GM12878 (cell line): ENCODE measurements around the gene TUBD1. TPM values are rescaled to one million over a fixed set of nuclear protein-coding genes. Genes with fewer than 3 reads are reported as not detected.
"Not testable (repeated sequence)": the region's sequence is repeated elsewhere in the genome, so short reads cannot be mapped to it uniquely, and the experiment has no call there.

Experiments
- ATAC-seq: fragments of 200-7000 bp; cut with Tn5 transposase; 3 replicates; pipeline ENCODE4 v1.9.1; 2020; ENCODE audit warnings: mild to moderate bottlenecking, moderate library complexity
- BruUV-seq: library from RNA; stranded (reverse); fragments of 400-500 nt; replicated peaks from 2 replicates; lab custom pipeline; 2021; lab: Mats Ljungman, UMichigan
- CTCF ChIA-PET: fragments of 300-600 bp; sonication (Branson Sonifier 250); formaldehyde crosslinking; extraction: SDS; loops from one replicate; lab custom pipeline; 2021; ENCODE audit warnings: inconsistent platforms; lab: Yijun Ruan, JAX
- POLR2A ChIA-PET: fragments of 350-600 bp; formaldehyde crosslinking; extraction: SDS; loops from one replicate; lab custom pipeline; 2021; ENCODE audit warnings: inconsistent platforms; lab: Charles Lee
- RAD21 ChIA-PET: fragments of 300-600 bp; sonication (Branson Sonifier 250); formaldehyde crosslinking; loops from one replicate; lab custom pipeline; 2023; ENCODE audit warnings: antibody characterized with exemption; ENCODE audit not compliant: unreplicated experiment; lab: Charles Lee
- SMC1A ChIA-PET: fragments of 300-600 bp; sonication (Branson Sonifier 250); formaldehyde crosslinking; loops from one replicate; lab custom pipeline; 2023; ENCODE audit not compliant: unreplicated experiment, uncharacterized antibody; lab: Charles Lee
- DNase-seq: peaks from one replicate; pipeline ENCODE4 v3.0.0-alpha.2; 2011; ENCODE audit warnings: low read depth, low spot score
- FAIRE-seq: peaks from 3 replicates; lab custom pipeline; 2011; peaks lifted over from hg19 to GRCh38; lab: Jason Lieb, UNC
- H2AFZ ChIP-seq: 2 replicates; pipeline ENCODE4 v1.6.0; 2011; ENCODE audit warnings: low read depth, low read length, control low read depth; ENCODE audit not compliant: control insufficient read depth
- H3K27ac ChIP-seq: 2 replicates; pipeline ENCODE4 v1.5.1; 2011; ENCODE audit warnings: control low read depth; ENCODE audit not compliant: control insufficient read depth, insufficient read depth
- H3K27me3 ChIP-seq, 2 experiments: replicated peaks in 1 of 2; 2 replicates each; pipeline versions ENCODE4 v1.6.0 to v1.6.1; 2011; ENCODE audit warnings: low read length in 1 of 2; ENCODE audit not compliant: control insufficient read depth in 2 of 2, insufficient read depth in 2 of 2
- H3K36me3 ChIP-seq, 2 experiments: 2 replicates each; pipeline ENCODE4 v1.5.1; 2011; ENCODE audit warnings: low read length in 1 of 2; ENCODE audit not compliant: control insufficient read depth in 2 of 2, insufficient read depth in 2 of 2
- H3K4me1 ChIP-seq: 2 replicates; pipeline ENCODE4 v1.6.1; 2011; ENCODE audit warnings: mild to moderate bottlenecking, low read length, moderate library complexity, mixed read lengths; ENCODE audit not compliant: control insufficient read depth, insufficient read depth
- H3K4me2 ChIP-seq: 2 replicates; pipeline ENCODE4 v1.6.0; 2011; ENCODE audit warnings: control low read depth; ENCODE audit not compliant: control insufficient read depth, insufficient read depth
- H3K4me3 ChIP-seq: fragments of 200-600 bp; sonication (generic); 2 replicates; pipeline ENCODE4 v1.5.1; 2016
- H3K79me2 ChIP-seq: 2 replicates; pipeline ENCODE4 v1.6.0; 2011; ENCODE audit warnings: low read length; ENCODE audit not compliant: control insufficient read depth, insufficient read depth
- H3K9ac ChIP-seq: 2 replicates; pipeline ENCODE4 v1.8.0; 2011; ENCODE audit warnings: low read length, control low read depth, mixed read lengths; ENCODE audit not compliant: control insufficient read depth, insufficient read depth
- H3K9me3 ChIP-seq: replicated peaks from 3 replicates; pipeline ENCODE4 v1.5.1; 2011; ENCODE audit warnings: mild to moderate bottlenecking, low read length; ENCODE audit not compliant: control insufficient read depth, insufficient read depth
- H4K20me1 ChIP-seq: 2 replicates; pipeline ENCODE4 v1.6.0; 2011; ENCODE audit not compliant: control insufficient read depth, insufficient read depth
- ETV6 ChIP-seq, 2 experiments: fragments of 450-650 bp in 1 of 2; IDR thresholded peaks in 1 of 2; conservative IDR thresholded peaks in 1 of 2; 2 replicates each; pipeline ENCODE4 v1.6.1; 2014; ENCODE audit warnings: antibody characterized with exemption in 1 of 2, borderline replicate concordance in 1 of 2, low read depth in 1 of 2, mild to moderate bottlenecking in 1 of 2, moderate library complexity in 1 of 2
- WGBS: methylation state at CpG from one replicate; pipeline ENCODE4 v1.1.6; 2016; ENCODE audit warnings: low lambda C conversion rate; ENCODE audit not compliant: insufficient replicate concordance, insufficient coverage; ENCODE audit errors: missing lambda C conversion rate; 5-methylcytosine and 5-hydroxymethylcytosine counted together
- in situ Hi-C: fragments of 300-500 bp; cut with MboI; formaldehyde crosslinking; loops from 9 replicates; pipeline ENCODE4 v1.14.3; 2018; ENCODE audit warnings: mixed read lengths
- intact Hi-C: fragments of 100-400 bp; cut with micrococcal nuclease; formaldehyde crosslinking; loops from one replicate; pipeline ENCODE4 v1.14.2; 2022; ENCODE audit not compliant: unreplicated experiment
- polyA plus RNA-seq, 11 experiments: library from polyadenylated mRNA; depleted of rRNA in 4 of 11; unstranded in 6 of 11; stranded (reverse) in 5 of 11; fragments of >200 nt; fragmentation: Nextera tagmentation in 4 of 11; fragmentation: Illumina TruSeq in 1 of 11; extraction: Ambion mirVana in 4 of 11; extraction: Trizol in 1 of 11; gene quantifications; 1 replicate in 1 of 11; 2 replicates in 10 of 11; pipeline versions ENCODE4 v1.2.1 to v1.2.3, GENCODE V29; 2011 to 2016; ENCODE audit warnings: inconsistent platforms in 2 of 11, missing spikeins in 2 of 11, low read depth in 1 of 11
- total RNA-seq, 4 experiments: library from RNA; depleted of rRNA in 3 of 4; stranded (reverse); fragments of >200 nt in 3 of 4; fragmentation: Illumina TruSeq in 1 of 4; extraction: Trizol in 1 of 4; gene quantifications; 2 replicates each; pipeline versions ENCODE4 v1.2.1 to v1.2.3, GENCODE V29; 2013 to 2021

Gene TUBD1
- total and polyA plus RNA-seq, 10 of the 15 experiments (the other 5 are each of a cell fraction or from before 2014, with no cell fraction given), result 5.3 to 10.8 (median 8.3) TPM

GRCh38 chr17:59930768-59931167 lies 38.0 kb upstream of the TUBD1 start:
- in situ Hi-C loops, H3K9me3 ChIP-seq, H2AFZ ChIP-seq, H3K9ac ChIP-seq, H3K4me3 ChIP-seq, H3K79me2 ChIP-seq, H3K4me1 ChIP-seq, H3K27ac ChIP-seq, CTCF ChIA-PET, ATAC-seq, FAIRE-seq, H3K36me3 ChIP-seq, RAD21 ChIA-PET, H4K20me1 ChIP-seq, DNase-seq, POLR2A ChIA-PET, H3K27me3 ChIP-seq, SMC1A ChIA-PET, BruUV-seq, H3K4me2 ChIP-seq, intact Hi-C loops: not testable (repeated sequence)
- TF ChIP-seq ETV6 (conservative IDR thresholded peaks at IDR 0.05 in 1 of 2, IDR thresholded peaks at IDR 0.05 in 1 of 2; ENCODE audit: borderline replicate concordance in 1 of 2, low read depth in 1 of 2), result 0 out of 4 replicates have a peak, but pooled peaks of 1 of the 2 experiments have one; percentile 33
- WGBS, result 90% methylated on average over 3 of the region's 3 CpGs

GRCh38 chr17:59930121-59930520 lies 37.4 kb upstream of the TUBD1 start:
- intact Hi-C loops, H3K27me3 ChIP-seq, H4K20me1 ChIP-seq, RAD21 ChIA-PET, CTCF ChIA-PET, H3K36me3 ChIP-seq, SMC1A ChIA-PET, H3K9ac ChIP-seq, in situ Hi-C loops, H3K9me3 ChIP-seq, H3K27ac ChIP-seq, H3K79me2 ChIP-seq, H3K4me1 ChIP-seq, DNase-seq, H3K4me2 ChIP-seq, BruUV-seq, FAIRE-seq, H2AFZ ChIP-seq, POLR2A ChIA-PET, ATAC-seq, H3K4me3 ChIP-seq: not testable (repeated sequence)
- 100% methylated on average over 2 of the region's 2 CpGs for WGBS

- FAIRE-seq, H3K36me3 ChIP-seq, H3K4me2 ChIP-seq, H3K9me3 ChIP-seq, RAD21 ChIA-PET, CTCF ChIA-PET, ATAC-seq, H3K27me3 ChIP-seq, BruUV-seq, intact Hi-C loops, H3K4me3 ChIP-seq, DNase-seq, H3K27ac ChIP-seq, in situ Hi-C loops, H3K4me1 ChIP-seq, H3K79me2 ChIP-seq, H4K20me1 ChIP-seq, H3K9ac ChIP-seq, POLR2A ChIA-PET, H2AFZ ChIP-seq: not testable (repeated sequence)
- 100% methylated on average over 5 of the region's 5 CpGs for WGBS
- SMC1A ChIA-PET, result interaction anchor here (0.5 kb wide), 1 partner anchor 16 kb away, joined by 3 read pairs; no protein-coding TSS in a partner anchor
Measured at GRCh38 chr17:59920637-59921036, 27.9 kb upstream of the TUBD1 start.
